Kidney (tissue), 14 donors: ENCODE data around the gene SEC22A. TPM values are rescaled to one million over a fixed set of nuclear protein-coding genes. Genes with fewer than 3 reads are reported as not detected.

Experiments used
- DNase-seq, 5 donors: peaks; one replicate each; pipeline ENCODE4 v3.0.0-alpha.2; 2013 to 2020
- FAIRE-seq: peaks from 2 replicates; lab custom pipeline; 2012; peaks lifted over from hg19 to GRCh38; lab: Jason Lieb, UNC
- H3K27ac ChIP-seq, 2 donors: one replicate each; pipeline ENCODE4 v1.7.0; 2013; ENCODE audit warnings: low read depth in 2 of 2, low read length in 2 of 2, inconsistent platforms in 1 of 2
- H3K27me3 ChIP-seq: one replicate; pipeline ENCODE4 v1.7.1; 2013; ENCODE audit warnings: low read length, inconsistent platforms; ENCODE audit not compliant: control insufficient read depth, insufficient read depth
- H3K36me3 ChIP-seq, 3 donors: one replicate each; pipeline versions ENCODE4 v1.7.0 to v1.7.1; 2013; ENCODE audit warnings: low read length in 3 of 3, control low read depth in 1 of 3, inconsistent platforms in 1 of 3; ENCODE audit not compliant: insufficient read depth in 3 of 3, control insufficient read depth in 2 of 3
- H3K4me1 ChIP-seq, 3 donors: one replicate each; pipeline versions ENCODE4 v1.7.0 to v1.7.1; 2013; ENCODE audit warnings: low read length in 3 of 3, inconsistent platforms in 1 of 3, low read depth in 1 of 3; ENCODE audit not compliant: control insufficient read depth in 2 of 3, insufficient read depth in 2 of 3
- H3K4me3 ChIP-seq, 3 donors: one replicate each; pipeline versions ENCODE4 v1.7.0 to v1.8.1; 2013; ENCODE audit warnings: low read length in 3 of 3, control low read depth in 1 of 3, inconsistent platforms in 1 of 3
- H3K9ac ChIP-seq, 3 donors: one replicate each; pipeline versions ENCODE4 v1.7.0 to v1.7.1; 2013; ENCODE audit warnings: low read length in 3 of 3, control low read depth in 1 of 3, inconsistent platforms in 1 of 3
- H3K9me3 ChIP-seq, 3 donors: one replicate each; pipeline versions ENCODE4 v1.7.0 to v1.7.1; 2013; ENCODE audit warnings: low read length in 3 of 3, control low read depth in 1 of 3, inconsistent platforms in 1 of 3; ENCODE audit not compliant: control insufficient read depth in 2 of 3, insufficient read depth in 1 of 3
- CTCF ChIP-seq: IDR thresholded peaks from 3 replicates; pipeline ENCODE4 v1.5.1; 2012; ENCODE audit warnings: mild to moderate bottlenecking, moderate library complexity, borderline replicate concordance; ENCODE audit not compliant: insufficient read depth; ENCODE audit errors: extremely low read depth
- intact Hi-C: fragments of 100-400 bp; cut with DNase I; formaldehyde crosslinking; loops from one replicate; pipeline ENCODE4 v1.11.1; 2022
- polyA plus RNA-seq: library from polyadenylated mRNA; stranded (reverse); fragments of 350-450 nt; fragmentation: Illumina TruSeq; extraction: RNeasy Lipid Tissue Mini Kit (QIAGEN cat#74804); gene quantifications from one replicate; pipeline ENCODE4 v1.2.3, GENCODE V29; 2014; ENCODE audit warnings: low read depth, low replicate concordance; ENCODE audit not compliant: insufficient read depth
- total RNA-seq: library from RNA; stranded (reverse); fragmentation: NEBNext Ultra II Directional; extraction: Animal tissue kit (Norgen Biotek cat#: 25700); gene quantifications from one replicate; pipeline ENCODE4 v1.2.1, GENCODE V29; 2021
- donor health status: control.
- donor health status: control.
- donor health status: control.
- donor health status: control.
- donor health status: control.
- donor health status: DM: yes; HTN: yes; CAD: no.
- donor health status: Normal renal cell carcinoma (clear cell type).

SEC22A gene
- total and polyA plus RNA-seq, 2 donors from 2014 or later: 14.8 to 18.6 TPM

GRCh38 chr3:123300583-123300982 is 98.8 kb downstream of the SEC22A start:
- TF ChIP-seq CTCF: no peak

DNA sequence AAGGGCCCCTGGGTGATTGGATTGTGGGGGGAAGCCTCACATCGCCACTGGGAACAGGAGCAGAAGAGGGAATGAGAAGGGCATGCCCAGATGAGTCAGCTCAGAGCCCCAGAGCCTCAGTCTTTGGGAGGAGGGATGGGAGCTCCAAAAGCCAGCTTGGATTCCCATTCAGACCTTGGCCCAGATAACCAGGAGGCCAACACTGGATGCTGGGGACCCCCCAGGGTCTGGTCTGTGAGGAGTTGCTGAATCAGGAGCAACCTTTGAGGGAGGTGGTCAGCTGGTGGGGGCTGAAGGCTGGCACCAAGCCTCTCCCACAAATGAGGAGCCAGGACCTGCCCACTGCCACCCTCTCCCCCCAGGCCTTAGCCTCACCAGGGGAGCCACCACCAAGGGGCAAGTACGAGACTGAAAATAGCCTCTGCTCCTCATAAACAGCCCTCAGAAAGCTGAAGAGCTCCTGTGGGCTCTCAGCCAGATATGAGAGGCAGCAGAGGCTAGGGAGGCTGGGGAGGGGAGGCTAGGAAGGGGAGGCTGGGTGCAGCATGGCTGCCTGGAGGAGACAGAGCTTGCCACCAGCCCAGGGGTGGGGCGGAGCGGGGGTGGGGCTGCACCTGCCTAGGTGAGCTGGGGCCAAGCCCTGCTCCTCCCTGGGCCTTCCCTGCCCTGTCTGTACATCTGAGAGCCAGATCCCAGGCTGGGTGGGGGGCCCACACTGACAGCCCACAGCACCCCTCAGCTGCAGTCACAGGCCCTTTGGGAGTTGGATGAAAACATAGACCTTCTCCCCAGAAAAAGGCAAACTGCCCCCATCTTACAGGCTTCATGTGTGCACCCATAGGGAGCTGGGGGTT is 99.8 kb downstream of the SEC22A start:
- intact Hi-C loops: no loop called here
- no peak for FAIRE-seq
- peak in 1 of 5 donors; percentile 62 for DNase-seq

More at GRCh38 chr3:123300583-123300982, 98.8 kb downstream of the SEC22A start:
- H3K27ac ChIP-seq: no peak overlapping the region
- FAIRE-seq: no peak
- no peaks in the 10 kb centered on the region for H3K27me3 ChIP-seq
- intact Hi-C loops: no loop called here
- H3K9me3 ChIP-seq: no peaks in the 10 kb centered on the region
- DNase-seq: no peak
- no peak overlapping the region for H3K9ac ChIP-seq
- H3K4me3 ChIP-seq: no peak overlapping the region
- peaks cover 0 to 7% (median 3%) of the 10 kb centered on the region in 3 donors for H3K36me3 ChIP-seq
- no peaks in the 10 kb centered on the region for H3K4me1 ChIP-seq

DNA sequence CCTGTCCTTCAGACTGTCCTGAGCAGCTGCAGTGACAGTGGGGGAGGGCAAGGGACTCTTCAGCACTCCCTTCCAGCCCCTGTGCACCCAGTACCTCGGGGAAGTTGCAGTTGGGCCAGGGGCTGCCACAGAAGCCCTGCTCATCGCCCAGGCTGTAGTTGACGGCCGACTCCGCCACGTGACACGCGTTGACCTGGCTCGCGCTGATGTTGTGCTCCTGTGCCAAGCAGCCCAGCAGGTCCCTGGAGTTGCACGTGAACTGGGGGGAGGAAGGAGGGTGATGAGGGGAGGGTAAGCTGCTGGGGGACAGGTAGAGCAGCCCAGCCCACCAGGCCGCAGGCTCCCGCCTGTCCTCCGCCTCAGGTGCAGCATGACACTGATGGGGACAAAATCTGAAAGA is 101.2 kb downstream of the SEC22A start:
- Histone ChIP-seq H3K4me1 (no peaks in the 10 kb centered on the region), H3K9me3 (no peaks in the 10 kb centered on the region), H3K9ac (no peak overlapping the region), H3K27ac (no peak overlapping the region), H3K27me3 (no peaks in the 10 kb centered on the region), H3K4me3 (no peak overlapping the region), H3K36me3 (peaks cover 0 to 7% (median 3%) of the 10 kb centered on the region in 3 donors)
- intact Hi-C loops: no loop called here
- TF ChIP-seq CTCF: no peak
- DNase-seq: peak in 1 of 5 donors; percentile 55
- FAIRE-seq: no peak

More for the DNA sequence above, 99.8 kb downstream of the SEC22A start:
- TF ChIP-seq CTCF: no peak
- no peak overlapping the region for H3K9ac ChIP-seq
- H3K36me3 ChIP-seq: peaks cover 0 to 7% (median 3%) of the 10 kb centered on the region in 3 donors
- no peak overlapping the region for H3K4me3 ChIP-seq
- H3K4me1 ChIP-seq: no peaks in the 10 kb centered on the region
- H3K27me3 ChIP-seq: no peaks in the 10 kb centered on the region
- no peaks in the 10 kb centered on the region for H3K9me3 ChIP-seq
- H3K27ac ChIP-seq: no peak overlapping the region
